H1 (cell line): ENCODE results near the gene BIRC5. TPM values are rescaled to one million over a fixed set of nuclear protein-coding genes. Genes with fewer than 3 reads are reported as not detected.

Experiments used
- CBX8 ChIP-seq: fragments of 300-800, 300-1000 bp; sonication (generic); IDR thresholded peaks from 2 replicates; pipeline ENCODE4 v1.7.1; 2016; ENCODE audit warnings: low read depth, low read length, borderline replicate concordance
- EP300 ChIP-seq, 2 experiments: IDR thresholded peaks; 1 replicate in 1 of 2; 2 replicates in 1 of 2; pipeline ENCODE4 v1.6.1; 2011 to 2012; ENCODE audit warnings: low read depth in 2 of 2, low read length in 2 of 2, mild to moderate bottlenecking in 2 of 2, borderline replicate concordance in 1 of 2, inconsistent platforms in 1 of 2, moderate library complexity in 1 of 2
- KDM1A ChIP-seq: fragments of 200-600, 300-600 bp; sonication (generic); IDR thresholded peaks from 2 replicates; pipeline ENCODE4 v1.7.1; 2016; ENCODE audit warnings: mild to moderate bottlenecking, low read length, borderline replicate concordance
- RBBP5 ChIP-seq: IDR thresholded peaks from 2 replicates; pipeline ENCODE4 v1.7.1; 2012; ENCODE audit warnings: low read depth, mild to moderate bottlenecking, inconsistent platforms, low read length, moderate library complexity, borderline replicate concordance
- polyA plus RNA-seq, 7 experiments: library from polyadenylated mRNA; depleted of rRNA in 3 of 7; stranded (reverse) in 5 of 7; unstranded in 2 of 7; fragments of >200 nt in 5 of 7; fragments of 200-250 nt in 2 of 7; gene quantifications; 1 replicate in 5 of 7; 2 replicates in 1 of 7; 4 replicates in 1 of 7; pipeline versions ENCODE4 v1.2.1 to v1.2.3, GENCODE V29; 2011 to 2013; ENCODE audit warnings: missing spikeins in 2 of 7, mixed read lengths in 2 of 7
- total RNA-seq: library from RNA; stranded (reverse); fragmentation: NEBNext Ultra II Directional; extraction: Animal tissue kit (Norgen Biotek cat#: 25700); gene quantifications from 2 replicates; pipeline ENCODE4 v1.2.1, GENCODE V29; 2021

BIRC5 gene
- total and polyA plus RNA-seq, 2 of the 8 experiments (the other 6 are each of a cell fraction or from before 2014, with no cell fraction given): 42.2 to 108 TPM

DNA sequence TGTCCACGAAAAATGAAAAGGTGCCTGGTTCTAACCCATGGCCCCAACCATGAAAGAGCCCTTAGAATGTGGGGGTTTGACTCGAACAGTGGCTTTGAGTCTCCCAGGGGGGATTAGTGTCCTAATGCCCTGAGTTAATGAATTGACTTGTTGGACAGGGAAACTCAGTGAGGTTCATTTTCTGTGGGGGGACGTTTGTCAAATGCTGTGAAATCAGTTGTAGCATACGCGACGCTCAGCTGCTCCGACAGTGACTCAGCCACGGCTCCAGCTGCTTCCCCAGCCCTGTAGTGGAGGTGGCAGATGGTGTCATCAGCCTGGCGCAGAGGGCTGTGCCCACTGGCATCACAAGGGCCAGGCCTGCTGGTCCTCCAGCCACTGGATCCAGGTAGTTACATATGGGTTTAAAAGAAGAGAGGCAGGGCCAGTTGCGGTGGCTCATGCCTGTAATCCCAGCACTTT is 13.4 kb downstream of the BIRC5 start (continued):
- TF ChIP-seq CBX8: no peak
- no peak for TF ChIP-seq KDM1A
- TF ChIP-seq RBBP5: no peak
- no peak for TF ChIP-seq EP300 (IDR thresholded peaks at IDR 0.05; ENCODE audit: borderline replicate concordance in 1 of 2, low read depth in 2 of 2, low read length in 2 of 2)
